Thyroid gland (tissue), 4 donors: ENCODE results near the gene CS.

Experiments
- CTCF ChIP-seq, 6 experiments: fragments of 200-600 bp in 3 of 6; fragments of 450-650 bp in 3 of 6; sonication (generic) in 3 of 6; IDR thresholded peaks; one replicate each; pipeline ENCODE4 v1.5.1; 2016 to 2019; ENCODE audit warnings: antibody characterized with exemption in 6 of 6, mild to moderate bottlenecking in 2 of 6, inconsistent platforms in 1 of 6, moderate library complexity in 1 of 6
- POLR2A ChIP-seq, 2 donors: fragments of 450-650 bp; IDR thresholded peaks; one replicate each; pipeline ENCODE4 v1.6.1; 2017; ENCODE audit warnings: antibody characterized with exemption in 2 of 2, mild to moderate bottlenecking in 2 of 2, moderate library complexity in 1 of 2

GRCh38 chr12:56236091-56236490 lies 64.0 kb downstream of the CS start:
- TF ChIP-seq CTCF (IDR thresholded peaks at IDR 0.05) = no peak
- TF ChIP-seq POLR2A (IDR thresholded peaks at IDR 0.05) = no peak
